Natural killer cell (primary cell): ENCODE data around the gene SAT1. TPM values are rescaled to one million over a fixed set of nuclear protein-coding genes. Genes with fewer than 3 reads are reported as not detected.

Experiments
- ATAC-seq, 3 donors: fragments of 150-1000 bp in 2 of 3; fragments of 200-7000 bp in 1 of 3; cut with Tn5 transposase; 1 replicate in 1 of 3; 2 replicates in 2 of 3; pipeline ENCODE4 v1.10.0; 2021; ENCODE audit warnings: mild to moderate bottlenecking in 2 of 3, moderate library complexity in 2 of 3
- DNase-seq, 2 donors: peaks; one replicate each; pipeline versions ENCODE4 v3.0.0 to v3.0.0-alpha.2; 2013 to 2021; ENCODE audit warnings: mixed read lengths in 1 of 2
- H3K27ac ChIP-seq: one replicate; pipeline ENCODE4 v1.5.1; 2013; ENCODE audit warnings: mild to moderate bottlenecking, low read length
- H3K27me3 ChIP-seq: one replicate; pipeline ENCODE4 v1.6.1; 2013; ENCODE audit warnings: low read length; ENCODE audit not compliant: control insufficient read depth, insufficient read depth
- H3K36me3 ChIP-seq: one replicate; pipeline ENCODE4 v1.6.1; 2013; ENCODE audit warnings: low read length; ENCODE audit not compliant: control insufficient read depth, insufficient read depth
- H3K4me1 ChIP-seq: one replicate; pipeline ENCODE4 v1.6.1; 2013; ENCODE audit warnings: low read length; ENCODE audit not compliant: control insufficient read depth, insufficient read depth
- H3K4me3 ChIP-seq: one replicate; pipeline ENCODE4 v1.5.1; 2013; ENCODE audit warnings: low read length
- H3K9me3 ChIP-seq: one replicate; pipeline ENCODE4 v1.6.1; 2013; ENCODE audit warnings: low read length; ENCODE audit not compliant: control insufficient read depth, insufficient read depth
- H3K27ac Mint-ChIP-seq, 2 donors: one replicate each; pipeline ENCODE4 v1.8.0; 2022; ENCODE audit warnings: mild to moderate bottlenecking in 2 of 2, mixed read lengths in 2 of 2, moderate library complexity in 1 of 2
- H3K27me3 Mint-ChIP-seq, 2 donors: one replicate each; pipeline ENCODE4 v1.8.0; 2022; ENCODE audit warnings: low read depth in 2 of 2, mixed read lengths in 2 of 2
- H3K36me3 Mint-ChIP-seq: one replicate; pipeline ENCODE4 v1.8.0; 2022; ENCODE audit warnings: mixed read lengths
- H3K4me1 Mint-ChIP-seq, 2 donors: one replicate each; pipeline ENCODE4 v1.8.0; 2022; ENCODE audit warnings: mixed read lengths in 2 of 2
- H3K4me3 Mint-ChIP-seq: one replicate; pipeline ENCODE4 v1.8.0; 2022; ENCODE audit warnings: mild to moderate bottlenecking, moderate library complexity, mixed read lengths
- H3K9me3 Mint-ChIP-seq, 2 donors: one replicate each; pipeline ENCODE4 v1.8.0; 2022; ENCODE audit warnings: mixed read lengths in 2 of 2
- WGBS: methylation state at CpG from one replicate; pipeline ENCODE4 v1.1.7; 2013; ENCODE audit warnings: missing lambda C conversion rate; ENCODE audit not compliant: insufficient coverage; 5-methylcytosine and 5-hydroxymethylcytosine counted together
- intact Hi-C: fragments of 100-400 bp; cut with micrococcal nuclease; formaldehyde crosslinking; loops from one replicate; pipeline ENCODE4 v1.14.2; 2022
- total RNA-seq, 4 donors: library from RNA; stranded (reverse); fragments of 120-200 nt in 1 of 4; gene quantifications; one replicate each; pipeline versions ENCODE4 v1.2.3 to v1.2.4, GENCODE V29; 2013 to 2022
- TF ChIP-seq, protein P1 (sequence below): fragments of 200-600 bp; IDR thresholded peaks from one replicate; pipeline ENCODE4 v1.8.0; 2022; ENCODE audit warnings: antibody characterized with exemption

SAT1 gene
- total RNA-seq, 3 donors from 2014 or later (not counting 1 experiment from before 2014, with no cell fraction given) = 276 to 667 (median 524) TPM

DNA sequence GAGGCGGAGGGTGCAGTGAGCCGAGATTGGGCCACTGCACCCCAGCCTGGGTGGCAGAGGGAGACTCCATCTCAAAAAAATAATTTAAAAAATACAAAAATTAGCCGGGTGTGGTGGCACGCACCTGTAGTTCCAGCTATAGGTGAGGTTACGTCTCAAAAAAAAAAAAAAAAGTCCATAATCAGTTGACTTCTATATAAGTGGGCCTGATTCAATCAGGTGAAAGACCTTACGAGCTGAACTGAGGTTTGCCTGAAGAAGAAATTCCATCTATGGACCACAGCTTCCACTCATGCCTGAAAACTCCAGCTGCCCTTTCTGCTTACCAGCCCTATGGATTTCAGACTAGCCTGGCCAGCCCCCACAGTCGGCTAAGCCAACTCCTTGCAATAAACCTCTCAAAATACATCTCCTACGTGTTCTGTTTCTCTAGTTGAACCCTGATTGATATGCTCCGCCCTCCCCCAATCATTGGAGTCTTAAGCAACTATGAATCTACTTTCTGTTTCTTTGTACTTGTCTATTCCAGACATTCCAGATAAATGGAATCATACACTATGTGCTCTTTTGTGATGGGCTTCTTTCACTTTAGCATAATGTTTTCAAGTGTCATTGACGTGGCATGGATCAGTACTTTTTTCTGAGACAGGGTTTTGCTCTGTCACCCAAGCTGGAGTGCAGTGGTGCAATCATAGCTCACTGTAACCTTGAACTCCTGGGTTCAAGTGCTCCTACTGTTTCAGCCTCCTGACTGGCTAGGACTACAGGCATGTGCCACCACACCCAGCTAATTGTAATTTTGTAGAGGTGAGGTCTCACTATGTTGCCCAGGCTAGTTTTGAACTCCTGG lies 36.6 kb downstream of the SAT1 start:
- Histone ChIP-seq H3K9me3 (no peaks in the 10 kb centered on the region), H3K4me1 (peaks cover 8% of the 10 kb centered on the region), H3K27ac (no peak overlapping the region), H3K4me3 (no peak overlapping the region), H3K27me3 (no peaks in the 10 kb centered on the region), H3K36me3 (no peaks in the 10 kb centered on the region)
- Mint-ChIP-seq H3K36me3 (no peaks in the 10 kb centered on the region), H3K9me3 (no peaks in the 10 kb centered on the region), H3K27ac (no peak overlapping the region), H3K27me3 (no peaks in the 10 kb centered on the region), H3K4me3 (no peak overlapping the region), H3K4me1 (no peaks in the 10 kb centered on the region)
- ATAC-seq (no peak), DNase-seq (no peak)
- TF ChIP-seq, protein P1, sequence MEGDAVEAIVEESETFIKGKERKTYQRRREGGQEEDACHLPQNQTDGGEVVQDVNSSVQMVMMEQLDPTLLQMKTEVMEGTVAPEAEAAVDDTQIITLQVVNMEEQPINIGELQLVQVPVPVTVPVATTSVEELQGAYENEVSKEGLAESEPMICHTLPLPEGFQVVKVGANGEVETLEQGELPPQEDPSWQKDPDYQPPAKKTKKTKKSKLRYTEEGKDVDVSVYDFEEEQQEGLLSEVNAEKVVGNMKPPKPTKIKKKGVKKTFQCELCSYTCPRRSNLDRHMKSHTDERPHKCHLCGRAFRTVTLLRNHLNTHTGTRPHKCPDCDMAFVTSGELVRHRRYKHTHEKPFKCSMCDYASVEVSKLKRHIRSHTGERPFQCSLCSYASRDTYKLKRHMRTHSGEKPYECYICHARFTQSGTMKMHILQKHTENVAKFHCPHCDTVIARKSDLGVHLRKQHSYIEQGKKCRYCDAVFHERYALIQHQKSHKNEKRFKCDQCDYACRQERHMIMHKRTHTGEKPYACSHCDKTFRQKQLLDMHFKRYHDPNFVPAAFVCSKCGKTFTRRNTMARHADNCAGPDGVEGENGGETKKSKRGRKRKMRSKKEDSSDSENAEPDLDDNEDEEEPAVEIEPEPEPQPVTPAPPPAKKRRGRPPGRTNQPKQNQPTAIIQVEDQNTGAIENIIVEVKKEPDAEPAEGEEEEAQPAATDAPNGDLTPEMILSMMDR = no peak
- 96% methylated on average over 9 of the region's 10 CpGs for WGBS
- intact Hi-C loops = no loop called here

DNA sequence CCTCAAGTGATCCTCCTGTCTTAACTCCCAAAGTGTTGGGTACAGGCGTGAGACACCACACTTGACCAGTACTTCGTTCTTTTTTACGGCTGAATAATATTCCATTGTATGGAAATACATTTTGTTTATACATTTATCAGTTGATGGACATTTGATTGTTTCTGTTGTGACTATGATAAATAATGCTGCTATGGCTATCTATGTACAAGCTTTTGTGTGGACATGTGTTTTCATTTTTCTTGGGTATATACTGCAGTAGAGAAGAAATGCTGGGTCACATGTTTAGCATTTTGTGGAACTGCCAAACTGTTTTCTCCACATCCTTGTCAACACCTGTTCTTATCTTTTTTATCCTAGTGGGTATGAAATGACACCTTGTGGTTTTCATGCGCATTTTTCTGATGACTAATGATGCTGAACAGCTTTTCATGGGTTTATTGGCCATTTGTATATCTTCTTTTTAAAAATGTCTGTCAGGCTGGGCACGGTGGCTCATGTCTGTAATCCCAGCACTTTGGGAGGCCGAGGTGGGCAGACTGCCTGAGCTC lies 37.3 kb downstream of the SAT1 start:
- Histone ChIP-seq H3K36me3 (no peaks in the 10 kb centered on the region), H3K9me3 (no peaks in the 10 kb centered on the region), H3K4me1 (peaks cover 8% of the 10 kb centered on the region), H3K4me3 (no peak overlapping the region), H3K27ac (no peak overlapping the region), H3K27me3 (no peaks in the 10 kb centered on the region)
- TF ChIP-seq, protein P1 = no peak
- DNase-seq (no peak), ATAC-seq (no peak)
- WGBS = 84% methylated on average over 4 of the region's 6 CpGs
- Mint-ChIP-seq H3K36me3 (no peaks in the 10 kb centered on the region), H3K4me3 (no peak overlapping the region), H3K27me3 (no peaks in the 10 kb centered on the region), H3K27ac (no peak overlapping the region), H3K9me3 (no peaks in the 10 kb centered on the region), H3K4me1 (no peaks in the 10 kb centered on the region)
- intact Hi-C loops = no loop called here

DNA sequence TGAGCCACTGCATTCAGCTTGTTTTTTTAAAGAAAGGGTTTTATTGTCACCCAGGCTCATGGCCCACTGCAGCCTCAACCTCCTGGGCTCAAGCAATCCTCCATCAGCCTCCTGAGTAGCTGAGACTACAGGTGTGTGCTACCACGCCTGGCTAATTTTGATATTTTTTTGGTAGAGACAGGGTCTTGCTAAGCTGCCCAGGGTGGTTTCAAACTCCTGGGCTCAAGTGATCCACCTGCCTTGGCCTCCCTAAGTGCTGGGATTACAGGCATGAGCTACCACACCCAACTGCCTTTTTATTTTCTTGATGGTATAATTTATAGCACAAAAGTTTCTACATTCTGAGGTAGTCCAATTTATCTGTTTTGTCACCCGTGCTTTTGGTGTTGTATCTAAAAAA lies 38.9 kb downstream of the SAT1 start:
- H3K4me1 Mint-ChIP-seq = no peaks in the 10 kb centered on the region
- no peak overlapping the region for H3K27ac Mint-ChIP-seq
- no peaks in the 10 kb centered on the region for H3K36me3 ChIP-seq
- intact Hi-C loops = no loop called here
- no peaks in the 10 kb centered on the region for H3K9me3 ChIP-seq
- H3K4me3 ChIP-seq = no peak overlapping the region
- ATAC-seq = no peak
- no peak overlapping the region for H3K4me3 Mint-ChIP-seq
- 100% methylated on average over 1 of the region's 2 CpGs for WGBS
- no peaks in the 10 kb centered on the region for H3K9me3 Mint-ChIP-seq
- H3K4me1 ChIP-seq = peaks cover 8% of the 10 kb centered on the region
- no peak for DNase-seq
- H3K27me3 ChIP-seq = no peaks in the 10 kb centered on the region
- H3K27ac ChIP-seq = no peak overlapping the region
- TF ChIP-seq, protein P1 = no peak
- H3K27me3 Mint-ChIP-seq = no peaks in the 10 kb centered on the region
- H3K36me3 Mint-ChIP-seq = no peaks in the 10 kb centered on the region
